PC-9 (cell line): ENCODE measurements around the gene TAF6.

Source experiments
- CTCF ChIP-seq: fragments of 200-600 bp; sonication (generic); conservative IDR thresholded peaks from 2 replicates; pipeline ENCODE4 v1.6.1; 2017; ENCODE audit warnings: mixed run types, antibody characterized with exemption, mild to moderate bottlenecking, moderate library complexity
- EZH2 ChIP-seq: fragments of 200-600 bp; sonication (generic); IDR thresholded peaks from 2 replicates; pipeline ENCODE4 v1.8.0; 2017; ENCODE audit warnings: antibody characterized with exemption, low read depth

- TF ChIP-seq CTCF (no peak), EZH2 (no peak)
Observed at GRCh38 chr7:100087055-100087750, 32.0 kb downstream of the TAF6 start.
